Peyer's patch (tissue), 4 donors: Measurements from ENCODE around the gene CORIN.

Source experiments
- CTCF ChIP-seq, 6 experiments: fragments of 450-650 bp in 4 of 6; fragments of 200-600 bp in 2 of 6; sonication (generic) in 1 of 6; IDR thresholded peaks; one replicate each; pipeline ENCODE4 v1.5.1; 2017 to 2019; ENCODE audit warnings: antibody characterized with exemption in 6 of 6, mild to moderate bottlenecking in 3 of 6, moderate library complexity in 1 of 6
- POLR2A ChIP-seq, 2 donors: fragments of 450-650 bp; IDR thresholded peaks; one replicate each; pipeline ENCODE4 v1.5.1; 2017; ENCODE audit warnings: antibody characterized with exemption in 2 of 2, mild to moderate bottlenecking in 2 of 2, moderate library complexity in 2 of 2

GRCh38 chr4:47721892-47722575 is 115.8 kb downstream of the CORIN start:
- no peak for TF ChIP-seq POLR2A (IDR thresholded peaks at IDR 0.05)
- no peak for TF ChIP-seq CTCF (IDR thresholded peaks at IDR 0.05)
